Measurements from ENCODE around the gene NRP1. TPM values are rescaled to one million over a fixed set of nuclear protein-coding genes. Genes with fewer than 3 reads are reported as not detected.
"Not testable (repeated sequence)": the region's sequence is repeated elsewhere in the genome, so short reads cannot be mapped to it uniquely, and the experiment has no call there.

NRP1 gene
- total RNA-seq, 1 donor from 2014 or later: 175 TPM

DNA sequence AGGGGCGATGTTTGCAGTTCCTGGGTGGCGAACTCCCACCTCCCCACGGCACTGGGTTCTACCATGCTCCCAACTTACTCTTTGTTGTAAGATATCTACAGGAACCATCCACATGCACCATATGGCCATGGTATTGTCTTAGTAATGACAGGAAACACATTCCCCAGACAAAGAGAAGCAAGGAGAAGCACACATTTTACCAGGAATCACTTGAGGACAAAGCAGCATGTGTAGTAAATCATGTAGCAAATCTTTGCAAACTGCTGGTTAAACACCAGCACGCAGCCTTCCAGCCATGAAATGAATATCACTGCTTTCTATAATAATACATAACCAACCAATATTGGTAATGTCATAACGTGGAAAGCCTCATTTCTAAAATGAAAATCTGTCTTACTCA is 101.2 kb downstream of the NRP1 start:
- intact Hi-C loops (cut with micrococcal nuclease): no loop called here
- DNase-seq (no peak), ATAC-seq (no peak)

DNA sequence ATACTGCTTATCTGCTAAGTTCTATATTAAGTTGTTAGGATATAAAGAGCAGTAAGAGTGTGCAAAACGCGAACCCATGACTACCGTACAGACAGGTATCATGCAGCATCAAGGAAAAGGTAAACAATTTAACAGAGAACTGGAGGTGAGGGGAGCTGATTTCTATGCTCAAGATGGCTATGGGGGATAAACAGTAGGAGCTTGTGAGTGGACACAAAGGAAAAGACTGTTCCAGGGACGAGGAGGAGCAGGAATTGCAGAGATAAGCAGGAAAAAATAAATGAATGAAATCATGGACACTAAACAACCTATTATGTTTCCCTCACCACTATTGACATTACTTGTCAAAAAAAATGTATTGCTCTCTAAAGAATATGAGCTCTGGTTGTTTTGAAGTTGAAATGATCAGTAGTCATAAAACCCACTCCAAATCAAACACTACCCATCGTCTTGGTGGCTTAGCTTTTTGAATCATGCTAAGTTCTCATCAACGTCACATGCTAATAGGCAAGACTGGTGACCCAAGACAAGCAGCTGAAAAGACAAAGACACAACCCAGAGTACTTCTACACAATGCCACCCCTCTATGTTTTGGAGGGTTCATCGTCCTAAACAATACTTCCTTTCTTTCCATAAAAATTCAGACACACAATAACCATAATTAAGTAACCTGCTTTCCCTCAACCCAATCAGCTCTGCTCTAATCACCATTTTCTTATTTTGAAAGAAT is 102.7 kb downstream of the NRP1 start:
- ATAC-seq: no peak
- intact Hi-C loops (cut with micrococcal nuclease): no loop called here
- DNase-seq: no peak

GRCh38 chr10:33229949-33230267 is 104.6 kb downstream of the NRP1 start:
- intact Hi-C loops (cut with micrococcal nuclease): no loop called here
- DNase-seq (no peak), ATAC-seq (no peak)

GRCh38 chr10:33229252-33229948 is 105.1 kb downstream of the NRP1 start:
- intact Hi-C loops (cut with micrococcal nuclease): no loop called here
- no peak for ATAC-seq

GRCh38 chr10:33228426-33228825 is 106.0 kb downstream of the NRP1 start:
- ATAC-seq (no peak), DNase-seq (no peak)
- intact Hi-C loops (cut with micrococcal nuclease): no loop called here

More at GRCh38 chr10:33229252-33229948, 105.1 kb downstream of the NRP1 start:
- DNase-seq: no peak

DNA sequence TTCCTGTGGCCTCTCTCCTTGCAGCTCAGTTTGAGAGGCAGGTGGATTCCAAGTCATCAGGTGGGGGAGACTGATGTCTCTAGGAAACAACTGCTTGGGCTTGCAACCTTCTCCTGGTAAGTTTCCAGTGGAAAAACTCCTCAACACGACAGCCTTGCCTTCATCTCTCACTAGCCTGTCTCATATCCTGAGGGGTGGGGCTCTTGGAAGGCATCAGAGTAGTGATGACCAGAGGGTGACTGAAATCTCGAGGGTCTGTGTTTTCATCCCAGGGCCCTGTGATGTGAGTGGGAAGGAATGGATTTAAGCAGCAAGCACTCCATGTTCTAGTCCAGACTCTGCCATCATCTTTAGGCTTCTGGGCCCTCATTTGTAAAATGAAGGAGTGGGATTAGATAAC is 107.0 kb downstream of the NRP1 start:
- intact Hi-C loops (cut with micrococcal nuclease): no loop called here
- ATAC-seq: peak; percentile 47
- DNase-seq: no peak

GRCh38 chr10:33224251-33224965 is 110.1 kb downstream of the NRP1 start:
- DNase-seq (no peak), ATAC-seq (no peak)
- intact Hi-C loops (cut with micrococcal nuclease): no loop called here

DNA sequence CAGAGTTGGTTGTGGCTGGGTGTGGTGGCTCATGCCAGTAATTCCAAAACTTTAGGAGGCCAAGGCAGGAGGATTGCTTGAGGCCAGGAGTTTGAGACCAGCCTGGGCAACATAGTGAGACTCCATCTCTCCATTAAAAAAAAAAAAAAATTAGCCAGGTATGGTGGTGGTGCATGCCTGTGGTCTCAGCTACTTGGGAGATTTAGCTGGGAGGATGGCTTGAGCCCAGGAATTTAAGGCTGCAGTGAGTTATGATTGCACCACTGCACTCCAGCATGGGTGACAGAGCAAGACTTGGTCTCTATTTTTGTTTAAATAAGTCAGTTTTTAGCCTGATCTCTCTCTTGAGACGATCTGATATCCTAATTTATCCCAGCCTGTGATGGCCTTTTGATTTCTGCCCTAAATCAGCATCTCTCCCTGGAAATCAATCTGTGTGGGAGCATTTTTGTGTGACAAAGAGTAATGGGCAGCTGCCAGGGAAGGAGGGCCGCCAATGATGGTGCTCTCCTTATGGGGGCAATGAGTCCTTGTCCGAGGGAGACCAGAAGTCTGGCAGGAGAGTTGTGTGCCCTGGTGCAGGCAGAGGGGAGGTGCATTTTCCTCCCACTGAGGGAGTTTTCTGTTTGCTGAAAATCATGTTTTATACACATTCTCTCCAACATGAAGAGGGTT is 111.0 kb downstream of the NRP1 start:
- DNase-seq (no peak), ATAC-seq (no peak)
- intact Hi-C loops (cut with micrococcal nuclease): no loop called here

DNA sequence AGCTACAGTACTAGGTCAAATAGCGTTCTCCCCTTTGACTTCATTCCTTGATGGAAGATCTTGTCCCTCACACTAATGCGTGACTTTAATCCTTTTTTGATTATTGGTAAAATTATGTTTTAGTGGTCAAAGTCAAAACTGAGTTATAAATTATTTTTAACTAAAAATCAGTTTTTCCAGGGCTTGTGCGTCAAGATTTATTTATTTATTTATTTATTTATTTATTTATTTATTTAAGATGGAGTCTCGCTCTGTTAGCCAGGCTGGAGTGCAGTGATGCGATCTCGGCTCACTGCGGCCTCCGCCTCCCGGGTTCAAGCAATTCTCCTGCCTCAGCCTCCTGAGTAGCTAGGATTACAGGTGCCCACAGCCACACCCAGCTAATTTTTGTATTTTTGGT is 112.2 kb downstream of the NRP1 start:
- intact Hi-C loops (cut with micrococcal nuclease); DNase-seq; ATAC-seq: not testable (repeated sequence)

DNA sequence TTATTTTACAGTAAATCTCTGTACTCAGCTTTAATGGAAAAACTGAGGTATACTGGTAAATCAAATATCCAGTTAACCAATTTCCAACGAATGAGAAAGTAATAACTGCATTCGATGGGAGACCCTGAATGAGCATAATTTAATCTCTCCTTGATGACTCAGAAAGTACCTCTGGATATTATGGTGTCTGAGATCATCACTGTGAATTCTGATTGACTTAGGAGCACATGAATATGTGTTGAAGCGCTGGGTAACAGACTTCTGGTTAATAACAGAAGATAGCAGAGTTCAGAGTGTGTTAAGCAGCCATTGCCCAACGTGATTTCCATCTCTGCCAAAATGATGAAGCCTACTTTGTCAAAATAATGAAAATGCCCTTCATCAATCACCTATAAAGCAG is 116.6 kb downstream of the NRP1 start:
- ATAC-seq (no peak), DNase-seq (no peak)
- intact Hi-C loops (cut with micrococcal nuclease): no loop called here

- no peak for DNase-seq
- no peak for ATAC-seq
- intact Hi-C loops (cut with micrococcal nuclease): no loop called here
Observed at GRCh38 chr10:33216661-33217427, 117.6 kb downstream of the NRP1 start.

DNA sequence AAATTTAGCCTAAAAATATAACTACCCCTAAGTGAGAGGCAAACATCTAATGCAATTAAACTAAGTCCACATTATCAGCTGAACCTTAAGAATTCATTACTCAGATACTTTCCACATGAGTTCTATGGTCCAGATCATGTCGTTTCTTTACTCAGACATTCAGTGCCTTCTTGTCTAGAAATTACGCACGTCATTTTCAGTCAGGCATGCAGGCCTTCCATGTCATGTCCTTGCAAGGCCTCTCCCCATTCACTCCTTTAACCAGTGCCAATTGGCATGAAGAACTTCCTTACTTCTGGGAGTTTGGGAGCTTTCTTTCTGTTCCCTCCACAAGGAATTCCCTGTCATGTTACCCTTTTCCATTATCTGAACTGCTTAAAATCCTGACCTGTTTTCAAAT is 118.8 kb downstream of the NRP1 start:
- DNase-seq: no peak
- ATAC-seq: peak; percentile 82
- intact Hi-C loops (cut with micrococcal nuclease): no loop called here

- DNase-seq: no peak
- ATAC-seq: peak; percentile 51
- intact Hi-C loops (cut with micrococcal nuclease): no loop called here
Observed at GRCh38 chr10:33215154-33215553, 119.3 kb downstream of the NRP1 start.

GRCh38 chr10:33214174-33214573 is 120.3 kb downstream of the NRP1 start:
- no peak for ATAC-seq
- DNase-seq: no peak
- intact Hi-C loops (cut with micrococcal nuclease): no loop called here

- no peak for DNase-seq
- intact Hi-C loops (cut with micrococcal nuclease): no loop called here
- no peak for ATAC-seq
Observed at GRCh38 chr10:33212061-33212748, 122.3 kb downstream of the NRP1 start.

DNA sequence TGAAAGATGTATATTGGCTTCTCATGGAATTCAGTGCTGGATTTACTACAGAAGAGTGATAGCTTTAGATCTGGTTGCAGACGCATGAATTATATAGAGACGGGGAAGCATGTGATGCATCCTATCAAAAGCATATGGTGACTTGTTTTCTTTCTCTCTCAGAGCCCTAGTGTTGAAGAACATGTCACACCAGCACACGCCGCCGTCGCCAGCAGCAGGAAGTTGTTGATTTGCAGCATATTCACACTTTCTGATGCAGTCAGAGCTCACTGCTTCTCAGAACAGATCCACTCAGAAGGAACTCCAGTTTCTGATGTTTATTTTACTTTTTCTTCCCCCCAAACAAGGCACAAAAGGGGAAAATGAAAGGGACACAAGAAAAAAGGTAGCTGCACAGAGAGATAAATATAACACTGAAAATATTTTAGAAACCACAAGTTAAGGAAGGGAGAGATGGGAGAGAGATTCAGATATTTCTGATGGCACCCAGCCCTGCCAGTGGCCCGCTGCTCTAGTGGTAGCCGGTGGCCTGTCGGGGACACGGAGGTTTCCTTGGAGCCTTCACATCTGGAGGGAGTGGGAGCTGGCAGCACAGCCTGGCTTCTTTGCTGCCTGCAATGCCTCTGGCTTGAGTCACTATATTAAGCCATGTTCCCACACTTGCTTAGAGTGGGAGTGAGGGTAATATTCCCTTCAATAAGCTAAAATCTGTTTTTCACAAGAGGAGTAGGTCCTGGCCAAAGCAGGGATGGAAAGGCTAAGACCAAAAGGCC is 123.2 kb downstream of the NRP1 start:
- DNase-seq: peak; percentile 76

DNA sequence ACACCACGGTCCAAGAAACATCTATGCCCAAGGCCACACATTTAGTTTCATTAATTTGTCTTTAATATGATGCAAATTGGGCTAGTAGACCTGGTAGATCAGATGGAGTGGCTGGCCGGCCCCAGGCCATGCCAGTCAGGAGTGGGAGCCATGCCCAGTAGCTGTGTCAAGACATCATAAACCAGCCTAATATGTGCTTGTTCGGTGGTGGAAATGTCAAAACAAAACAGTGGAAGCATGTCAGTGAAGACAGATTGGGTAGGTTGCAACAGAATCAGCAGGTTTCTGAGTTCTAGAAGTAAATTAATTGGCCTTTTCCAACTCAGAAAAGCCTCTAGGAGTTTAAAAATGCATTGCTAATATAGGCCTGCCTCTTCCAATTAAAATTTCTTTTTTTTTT is 124.7 kb downstream of the NRP1 start:
- DNase-seq: no peak
- intact Hi-C loops (cut with micrococcal nuclease): no loop called here
- no peak for ATAC-seq

More for the DNA sequence above, 123.2 kb downstream of the NRP1 start:
- intact Hi-C loops (cut with micrococcal nuclease): no loop called here
- peak; percentile 77 for ATAC-seq

DNA sequence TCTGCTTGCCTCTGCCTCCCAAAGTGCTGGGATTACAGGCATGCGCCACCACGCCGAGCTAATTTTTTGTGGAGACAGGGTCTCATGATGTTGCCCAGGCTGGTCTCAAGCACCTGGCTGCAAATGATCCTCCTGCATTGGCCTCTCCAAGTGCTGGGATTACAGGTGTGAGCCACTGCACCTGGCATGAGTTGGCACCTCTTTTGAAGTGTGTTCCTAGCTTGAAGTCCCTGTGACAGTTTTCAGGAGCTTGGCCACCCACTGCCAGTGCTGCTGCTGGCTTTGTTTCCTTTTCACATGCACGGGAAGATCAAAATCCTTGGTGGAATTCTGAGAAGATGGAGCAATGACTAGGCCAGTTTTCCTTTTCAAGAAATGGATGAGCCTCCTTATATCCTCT is 126.3 kb downstream of the NRP1 start:
- ATAC-seq (no peak), DNase-seq (no peak)
- intact Hi-C loops (cut with micrococcal nuclease): no loop called here

All from left ventricle myocardium superior (tissue), 1 donor.